WTC11 (cell line): Measurements from ENCODE around the gene WWC1.

Experiments
- KAT7 ChIP-seq: sonication (generic); formaldehyde crosslinking; IDR thresholded peaks from 2 replicates; pipeline ENCODE4 v1.8.1; 2023; ENCODE audit warnings: missing genetic modification reagents, mild to moderate bottlenecking, borderline replicate concordance
- OVOL2 ChIP-seq: fragments of 250-450 bp; sonication (Bioruptor Pico); IDR thresholded peaks from 2 replicates; pipeline ENCODE4 v1.9.0; 2021; ENCODE audit warnings: mild to moderate bottlenecking, borderline replicate concordance
- ZBTB21 ChIP-seq: sonication (generic); formaldehyde crosslinking; IDR thresholded peaks from 2 replicates; pipeline ENCODE4 v1.8.1; 2023; ENCODE audit warnings: mild to moderate bottlenecking, missing genetic modification reagents, borderline replicate concordance
- TF ChIP-seq, protein P1 (sequence below): fragments of 200-600 bp; IDR thresholded peaks from 2 replicates; pipeline ENCODE4 v1.8.0; 2022; ENCODE audit warnings: antibody characterized with exemption
- TF ChIP-seq, protein P2 (sequence below): sonication (generic); formaldehyde crosslinking; IDR thresholded peaks from 2 replicates; pipeline ENCODE4 v1.8.1; 2023; ENCODE audit warnings: mild to moderate bottlenecking, missing genetic modification reagents, borderline replicate concordance
- TF ChIP-seq, protein P3 (sequence below): fragments of 250-450 bp; sonication (Bioruptor Pico); IDR thresholded peaks from 2 replicates; pipeline ENCODE4 v1.9.0; 2021; ENCODE audit warnings: mild to moderate bottlenecking
- TF ChIP-seq, protein P4 (sequence below): sonication (generic); formaldehyde crosslinking; conservative IDR thresholded peaks from 2 replicates; pipeline ENCODE4 v1.8.1; 2023; ENCODE audit warnings: mild to moderate bottlenecking, low read depth, missing genetic modification reagents, moderate library complexity
- TF ChIP-seq, protein P5 (sequence below): sonication (generic); formaldehyde crosslinking; conservative IDR thresholded peaks from 2 replicates; pipeline ENCODE4 v1.8.1; 2022; ENCODE audit warnings: mild to moderate bottlenecking, missing genetic modification reagents
- TF ChIP-seq, protein P6 (sequence below): sonication (generic); formaldehyde crosslinking; IDR thresholded peaks from 2 replicates; pipeline ENCODE4 v1.8.0; 2022; ENCODE audit warnings: mild to moderate bottlenecking, missing genetic modification reagents
- TF ChIP-seq, protein P7 (sequence below): sonication (generic); formaldehyde crosslinking; IDR thresholded peaks from 2 replicates; pipeline ENCODE4 v1.8.1; 2023; ENCODE audit warnings: mild to moderate bottlenecking, missing genetic modification reagents, moderate library complexity

DNA sequence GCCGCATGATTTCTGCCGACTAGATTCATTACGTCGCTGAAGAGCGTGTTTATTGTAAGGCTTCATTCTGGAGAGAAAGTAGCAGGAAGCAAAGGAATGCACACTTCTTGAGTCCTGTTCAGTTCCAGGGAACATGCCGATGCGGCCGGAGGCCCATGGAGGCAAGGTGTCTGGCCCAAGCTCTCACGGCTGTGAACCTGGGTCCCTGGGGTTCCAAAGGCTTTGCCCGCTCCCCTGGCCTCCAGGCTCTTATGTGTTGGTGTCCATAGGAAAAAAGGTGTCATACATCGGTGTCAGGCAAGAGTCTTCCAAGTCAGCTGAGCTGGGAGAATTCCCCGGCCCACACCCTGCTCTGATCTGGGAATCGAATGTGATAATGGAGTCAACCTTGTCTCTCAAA is 64.7 kb downstream of the WWC1 start:
- TF ChIP-seq, protein P1, sequence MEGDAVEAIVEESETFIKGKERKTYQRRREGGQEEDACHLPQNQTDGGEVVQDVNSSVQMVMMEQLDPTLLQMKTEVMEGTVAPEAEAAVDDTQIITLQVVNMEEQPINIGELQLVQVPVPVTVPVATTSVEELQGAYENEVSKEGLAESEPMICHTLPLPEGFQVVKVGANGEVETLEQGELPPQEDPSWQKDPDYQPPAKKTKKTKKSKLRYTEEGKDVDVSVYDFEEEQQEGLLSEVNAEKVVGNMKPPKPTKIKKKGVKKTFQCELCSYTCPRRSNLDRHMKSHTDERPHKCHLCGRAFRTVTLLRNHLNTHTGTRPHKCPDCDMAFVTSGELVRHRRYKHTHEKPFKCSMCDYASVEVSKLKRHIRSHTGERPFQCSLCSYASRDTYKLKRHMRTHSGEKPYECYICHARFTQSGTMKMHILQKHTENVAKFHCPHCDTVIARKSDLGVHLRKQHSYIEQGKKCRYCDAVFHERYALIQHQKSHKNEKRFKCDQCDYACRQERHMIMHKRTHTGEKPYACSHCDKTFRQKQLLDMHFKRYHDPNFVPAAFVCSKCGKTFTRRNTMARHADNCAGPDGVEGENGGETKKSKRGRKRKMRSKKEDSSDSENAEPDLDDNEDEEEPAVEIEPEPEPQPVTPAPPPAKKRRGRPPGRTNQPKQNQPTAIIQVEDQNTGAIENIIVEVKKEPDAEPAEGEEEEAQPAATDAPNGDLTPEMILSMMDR, result no peak
- TF ChIP-seq, protein P2, sequence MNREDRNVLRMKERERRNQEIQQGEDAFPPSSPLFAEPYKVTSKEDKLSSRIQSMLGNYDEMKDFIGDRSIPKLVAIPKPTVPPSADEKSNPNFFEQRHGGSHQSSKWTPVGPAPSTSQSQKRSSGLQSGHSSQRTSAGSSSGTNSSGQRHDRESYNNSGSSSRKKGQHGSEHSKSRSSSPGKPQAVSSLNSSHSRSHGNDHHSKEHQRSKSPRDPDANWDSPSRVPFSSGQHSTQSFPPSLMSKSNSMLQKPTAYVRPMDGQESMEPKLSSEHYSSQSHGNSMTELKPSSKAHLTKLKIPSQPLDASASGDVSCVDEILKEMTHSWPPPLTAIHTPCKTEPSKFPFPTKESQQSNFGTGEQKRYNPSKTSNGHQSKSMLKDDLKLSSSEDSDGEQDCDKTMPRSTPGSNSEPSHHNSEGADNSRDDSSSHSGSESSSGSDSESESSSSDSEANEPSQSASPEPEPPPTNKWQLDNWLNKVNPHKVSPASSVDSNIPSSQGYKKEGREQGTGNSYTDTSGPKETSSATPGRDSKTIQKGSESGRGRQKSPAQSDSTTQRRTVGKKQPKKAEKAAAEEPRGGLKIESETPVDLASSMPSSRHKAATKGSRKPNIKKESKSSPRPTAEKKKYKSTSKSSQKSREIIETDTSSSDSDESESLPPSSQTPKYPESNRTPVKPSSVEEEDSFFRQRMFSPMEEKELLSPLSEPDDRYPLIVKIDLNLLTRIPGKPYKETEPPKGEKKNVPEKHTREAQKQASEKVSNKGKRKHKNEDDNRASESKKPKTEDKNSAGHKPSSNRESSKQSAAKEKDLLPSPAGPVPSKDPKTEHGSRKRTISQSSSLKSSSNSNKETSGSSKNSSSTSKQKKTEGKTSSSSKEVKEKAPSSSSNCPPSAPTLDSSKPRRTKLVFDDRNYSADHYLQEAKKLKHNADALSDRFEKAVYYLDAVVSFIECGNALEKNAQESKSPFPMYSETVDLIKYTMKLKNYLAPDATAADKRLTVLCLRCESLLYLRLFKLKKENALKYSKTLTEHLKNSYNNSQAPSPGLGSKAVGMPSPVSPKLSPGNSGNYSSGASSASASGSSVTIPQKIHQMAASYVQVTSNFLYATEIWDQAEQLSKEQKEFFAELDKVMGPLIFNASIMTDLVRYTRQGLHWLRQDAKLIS (CRISPR knock-in tag), result no peak
- TF ChIP-seq, protein P3, sequence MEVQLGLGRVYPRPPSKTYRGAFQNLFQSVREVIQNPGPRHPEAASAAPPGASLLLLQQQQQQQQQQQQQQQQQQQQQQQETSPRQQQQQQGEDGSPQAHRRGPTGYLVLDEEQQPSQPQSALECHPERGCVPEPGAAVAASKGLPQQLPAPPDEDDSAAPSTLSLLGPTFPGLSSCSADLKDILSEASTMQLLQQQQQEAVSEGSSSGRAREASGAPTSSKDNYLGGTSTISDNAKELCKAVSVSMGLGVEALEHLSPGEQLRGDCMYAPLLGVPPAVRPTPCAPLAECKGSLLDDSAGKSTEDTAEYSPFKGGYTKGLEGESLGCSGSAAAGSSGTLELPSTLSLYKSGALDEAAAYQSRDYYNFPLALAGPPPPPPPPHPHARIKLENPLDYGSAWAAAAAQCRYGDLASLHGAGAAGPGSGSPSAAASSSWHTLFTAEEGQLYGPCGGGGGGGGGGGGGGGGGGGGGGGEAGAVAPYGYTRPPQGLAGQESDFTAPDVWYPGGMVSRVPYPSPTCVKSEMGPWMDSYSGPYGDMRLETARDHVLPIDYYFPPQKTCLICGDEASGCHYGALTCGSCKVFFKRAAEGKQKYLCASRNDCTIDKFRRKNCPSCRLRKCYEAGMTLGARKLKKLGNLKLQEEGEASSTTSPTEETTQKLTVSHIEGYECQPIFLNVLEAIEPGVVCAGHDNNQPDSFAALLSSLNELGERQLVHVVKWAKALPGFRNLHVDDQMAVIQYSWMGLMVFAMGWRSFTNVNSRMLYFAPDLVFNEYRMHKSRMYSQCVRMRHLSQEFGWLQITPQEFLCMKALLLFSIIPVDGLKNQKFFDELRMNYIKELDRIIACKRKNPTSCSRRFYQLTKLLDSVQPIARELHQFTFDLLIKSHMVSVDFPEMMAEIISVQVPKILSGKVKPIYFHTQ, result no peak
- TF ChIP-seq, protein P4, sequence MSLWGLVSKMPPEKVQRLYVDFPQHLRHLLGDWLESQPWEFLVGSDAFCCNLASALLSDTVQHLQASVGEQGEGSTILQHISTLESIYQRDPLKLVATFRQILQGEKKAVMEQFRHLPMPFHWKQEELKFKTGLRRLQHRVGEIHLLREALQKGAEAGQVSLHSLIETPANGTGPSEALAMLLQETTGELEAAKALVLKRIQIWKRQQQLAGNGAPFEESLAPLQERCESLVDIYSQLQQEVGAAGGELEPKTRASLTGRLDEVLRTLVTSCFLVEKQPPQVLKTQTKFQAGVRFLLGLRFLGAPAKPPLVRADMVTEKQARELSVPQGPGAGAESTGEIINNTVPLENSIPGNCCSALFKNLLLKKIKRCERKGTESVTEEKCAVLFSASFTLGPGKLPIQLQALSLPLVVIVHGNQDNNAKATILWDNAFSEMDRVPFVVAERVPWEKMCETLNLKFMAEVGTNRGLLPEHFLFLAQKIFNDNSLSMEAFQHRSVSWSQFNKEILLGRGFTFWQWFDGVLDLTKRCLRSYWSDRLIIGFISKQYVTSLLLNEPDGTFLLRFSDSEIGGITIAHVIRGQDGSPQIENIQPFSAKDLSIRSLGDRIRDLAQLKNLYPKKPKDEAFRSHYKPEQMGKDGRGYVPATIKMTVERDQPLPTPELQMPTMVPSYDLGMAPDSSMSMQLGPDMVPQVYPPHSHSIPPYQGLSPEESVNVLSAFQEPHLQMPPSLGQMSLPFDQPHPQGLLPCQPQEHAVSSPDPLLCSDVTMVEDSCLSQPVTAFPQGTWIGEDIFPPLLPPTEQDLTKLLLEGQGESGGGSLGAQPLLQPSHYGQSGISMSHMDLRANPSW, result no peak
- TF ChIP-seq, protein P5, sequence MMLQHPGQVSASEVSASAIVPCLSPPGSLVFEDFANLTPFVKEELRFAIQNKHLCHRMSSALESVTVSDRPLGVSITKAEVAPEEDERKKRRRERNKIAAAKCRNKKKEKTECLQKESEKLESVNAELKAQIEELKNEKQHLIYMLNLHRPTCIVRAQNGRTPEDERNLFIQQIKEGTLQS (CRISPR knock-in tag), result no peak
- TF ChIP-seq, protein P6, sequence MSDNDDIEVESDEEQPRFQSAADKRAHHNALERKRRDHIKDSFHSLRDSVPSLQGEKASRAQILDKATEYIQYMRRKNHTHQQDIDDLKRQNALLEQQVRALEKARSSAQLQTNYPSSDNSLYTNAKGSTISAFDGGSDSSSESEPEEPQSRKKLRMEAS (CRISPR knock-in tag), result no peak
- TF ChIP-seq, protein P7, sequence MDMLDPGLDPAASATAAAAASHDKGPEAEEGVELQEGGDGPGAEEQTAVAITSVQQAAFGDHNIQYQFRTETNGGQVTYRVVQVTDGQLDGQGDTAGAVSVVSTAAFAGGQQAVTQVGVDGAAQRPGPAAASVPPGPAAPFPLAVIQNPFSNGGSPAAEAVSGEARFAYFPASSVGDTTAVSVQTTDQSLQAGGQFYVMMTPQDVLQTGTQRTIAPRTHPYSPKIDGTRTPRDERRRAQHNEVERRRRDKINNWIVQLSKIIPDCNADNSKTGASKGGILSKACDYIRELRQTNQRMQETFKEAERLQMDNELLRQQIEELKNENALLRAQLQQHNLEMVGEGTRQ (CRISPR knock-in tag), result no peak
- TF ChIP-seq KAT7 (CRISPR knock-in tag) (no peak), ZBTB21 (CRISPR knock-in tag) (no peak), OVOL2 (no peak)
